Heart left ventricle (tissue), 13 donors: Measurements from ENCODE around the gene GPT2.

Source experiments
- POLR2A ChIP-seq, 2 donors: fragments of 450-650 bp; IDR thresholded peaks; one replicate each; pipeline ENCODE4 v1.6.1; 2017; ENCODE audit warnings: antibody characterized with exemption in 2 of 2, mild to moderate bottlenecking in 2 of 2, moderate library complexity in 2 of 2
- TF ChIP-seq, protein P1 (sequence below), 12 donors: fragments of 200-600 bp; sonication (generic) in 4 of 12; IDR thresholded peaks; one replicate each; pipeline versions ENCODE4 v1.5.0 to v1.8.0; 2018 to 2022; ENCODE audit warnings: antibody characterized with exemption in 12 of 12, mild to moderate bottlenecking in 5 of 12
- donor health status: ischemic (EF 13 %, LVEDD 7.1; RV severe dilation, severe dysfunction).
- donor health status: DM: no; HTN: yes; CAD: no.
- donor health status: DM: no; HTN: no; CAD: no.
- donor health status: ischemic (EF 25% LVEDD 6.9; RV normal size, moderate dysfunction).
- donor health status: ischemic (EF 25% LVEDD 5.7; RV mildly dilated, moderate dysfunction).
- donor health status: ischemic (EF 35%, LVEDD 5.7; RV mildly dilated, moderate dysfunction).
- donor health status: nonischemic (EF 11% LVEDD 7.7; RV severe dilation, severe dysfunction).
- donor health status: DM: yes; HTN: yes; CAD: no.
- donor health status: PGD.
- donor health status: ischemic (EF 29% LVEDD 5.4; RV normal size, mild dysfunction).
- donor health status: nonischemic (EF 23%, LVEDD 6.1; RV moderate dilation, normal function).

DNA sequence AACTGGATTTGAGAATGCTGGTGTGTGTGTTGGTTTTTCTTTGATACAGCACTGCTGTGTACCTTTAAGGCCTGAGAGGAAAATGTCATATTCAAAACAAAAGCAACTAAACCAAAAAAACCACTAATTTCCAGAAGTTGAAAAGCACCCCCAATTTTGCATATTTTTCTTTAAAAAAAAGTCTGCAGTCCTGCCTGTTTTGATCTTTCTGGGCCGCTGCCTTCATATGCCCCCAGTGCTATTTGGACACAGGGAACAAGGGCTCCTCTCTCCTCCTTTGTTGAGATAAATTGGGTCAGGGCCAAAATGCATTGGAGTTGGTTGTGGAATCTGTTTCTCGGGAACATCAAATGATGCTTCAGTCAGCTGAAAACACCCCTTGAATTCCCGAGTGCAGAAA, 26.9 kb downstream of the GPT2 start:
- TF ChIP-seq, protein P1, sequence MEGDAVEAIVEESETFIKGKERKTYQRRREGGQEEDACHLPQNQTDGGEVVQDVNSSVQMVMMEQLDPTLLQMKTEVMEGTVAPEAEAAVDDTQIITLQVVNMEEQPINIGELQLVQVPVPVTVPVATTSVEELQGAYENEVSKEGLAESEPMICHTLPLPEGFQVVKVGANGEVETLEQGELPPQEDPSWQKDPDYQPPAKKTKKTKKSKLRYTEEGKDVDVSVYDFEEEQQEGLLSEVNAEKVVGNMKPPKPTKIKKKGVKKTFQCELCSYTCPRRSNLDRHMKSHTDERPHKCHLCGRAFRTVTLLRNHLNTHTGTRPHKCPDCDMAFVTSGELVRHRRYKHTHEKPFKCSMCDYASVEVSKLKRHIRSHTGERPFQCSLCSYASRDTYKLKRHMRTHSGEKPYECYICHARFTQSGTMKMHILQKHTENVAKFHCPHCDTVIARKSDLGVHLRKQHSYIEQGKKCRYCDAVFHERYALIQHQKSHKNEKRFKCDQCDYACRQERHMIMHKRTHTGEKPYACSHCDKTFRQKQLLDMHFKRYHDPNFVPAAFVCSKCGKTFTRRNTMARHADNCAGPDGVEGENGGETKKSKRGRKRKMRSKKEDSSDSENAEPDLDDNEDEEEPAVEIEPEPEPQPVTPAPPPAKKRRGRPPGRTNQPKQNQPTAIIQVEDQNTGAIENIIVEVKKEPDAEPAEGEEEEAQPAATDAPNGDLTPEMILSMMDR (IDR thresholded peaks at IDR 0.05) = no peak
- no peak for TF ChIP-seq POLR2A (IDR thresholded peaks at IDR 0.05)
